HepG2 (cell line): ENCODE data around the gene MEIG1. TPM values are rescaled to one million over a fixed set of nuclear protein-coding genes. Genes with fewer than 3 reads are reported as not detected.
A peak's percentile ranks its signal among the peaks of the same experiment; 100 is the strongest.

Source experiments
- BRF2 ChIP-seq: sonication (generic); formaldehyde crosslinking; IDR thresholded peaks from 2 replicates; pipeline ENCODE4 v1.8.1; 2022; ENCODE audit warnings: mild to moderate bottlenecking, missing genetic modification reagents
- CBFB ChIP-seq: sonication (generic); formaldehyde crosslinking; IDR thresholded peaks from 2 replicates; pipeline ENCODE4 v1.4.0; 2020; ENCODE audit warnings: missing genetic modification reagents
- DMAP1 ChIP-seq: IDR thresholded peaks from 2 replicates; pipeline ENCODE4 v1.6.1; 2016
- ELF1 ChIP-seq: sonication (generic); formaldehyde crosslinking; IDR thresholded peaks from 2 replicates; pipeline ENCODE4 v1.4.0; 2020; ENCODE audit warnings: missing genetic modification reagents
- GLI4 ChIP-seq: sonication (generic); formaldehyde crosslinking; IDR thresholded peaks from 2 replicates; pipeline ENCODE4 v1.5.1; 2020; ENCODE audit warnings: missing genetic modification reagents, mild to moderate bottlenecking, moderate library complexity, borderline replicate concordance
- HDAC2 ChIP-seq: sonication (generic); formaldehyde crosslinking; IDR thresholded peaks from 2 replicates; pipeline ENCODE4 v1.4.0; 2020; ENCODE audit warnings: missing genetic modification reagents
- KAT7 ChIP-seq: IDR thresholded peaks from 2 replicates; pipeline ENCODE4 v1.6.1; 2018; ENCODE audit warnings: borderline replicate concordance, missing compliant biosample characterization
- LCORL ChIP-seq, 2 experiments: fragments of 450-650 bp in 1 of 2; sonication (generic) in 1 of 2; formaldehyde crosslinking in 1 of 2; IDR thresholded peaks; 2 replicates each; pipeline versions ENCODE4 v1.5.0 to v1.6.1; 2017 to 2020; ENCODE audit warnings: antibody characterized with exemption in 1 of 2, missing genetic modification reagents in 1 of 2
- MAF1 ChIP-seq: sonication (generic); formaldehyde crosslinking; IDR thresholded peaks from 2 replicates; pipeline ENCODE4 v1.5.0; 2020; ENCODE audit warnings: missing genetic modification reagents, borderline replicate concordance
- RFX1 ChIP-seq: fragments of 450-650 bp; IDR thresholded peaks from 2 replicates; pipeline ENCODE4 v1.6.1; 2017
- RFX3 ChIP-seq: IDR thresholded peaks from 2 replicates; pipeline ENCODE4 v1.6.1; 2016; ENCODE audit warnings: missing biosample characterization, missing genetic modification reagents
- SATB2 ChIP-seq: sonication (generic); formaldehyde crosslinking; IDR thresholded peaks from 2 replicates; pipeline ENCODE4 v1.5.0; 2020; ENCODE audit warnings: missing genetic modification reagents
- SMAD1 ChIP-seq: sonication (generic); formaldehyde crosslinking; IDR thresholded peaks from 2 replicates; pipeline ENCODE4 v1.4.0; 2020; ENCODE audit warnings: missing genetic modification reagents, low read depth, mild to moderate bottlenecking, borderline replicate concordance
- ZNF512 ChIP-seq: sonication (generic); formaldehyde crosslinking; IDR thresholded peaks from 2 replicates; pipeline ENCODE4 v1.4.0; 2020; ENCODE audit warnings: mild to moderate bottlenecking, missing genetic modification reagents
- polyA plus RNA-seq, 8 experiments: library from polyadenylated mRNA; depleted of rRNA in 3 of 8; stranded (reverse) in 7 of 8; unstranded in 1 of 8; fragments of >200 nt; fragmentation: Illumina TruSeq in 4 of 8; extraction: Trizol in 4 of 8; gene quantifications; 2 replicates each; pipeline versions ENCODE4 v1.2.1 to v1.2.3, GENCODE V29; 2011 to 2016; ENCODE audit warnings: low read depth in 4 of 8, missing spikeins in 1 of 8, mixed read lengths in 1 of 8; ENCODE audit not compliant: insufficient read depth in 1 of 8
- total RNA-seq, 5 experiments: library from RNA; depleted of rRNA; stranded (reverse); fragments of >200 nt; fragmentation: Illumina TruSeq; extraction: Trizol; gene quantifications; 2 replicates each; pipeline ENCODE4 v1.2.3, GENCODE V29; 2016; ENCODE audit warnings: low read depth in 1 of 5
- TF ChIP-seq, protein P1 (sequence below): sonication (generic); formaldehyde crosslinking; IDR thresholded peaks from 2 replicates; pipeline ENCODE4 v1.5.0; 2020; ENCODE audit warnings: mild to moderate bottlenecking, missing genetic modification reagents, borderline replicate concordance
- TF ChIP-seq, protein P2 (sequence below): sonication (generic); formaldehyde crosslinking; IDR thresholded peaks from 2 replicates; pipeline ENCODE4 v1.4.0; 2020; ENCODE audit warnings: missing genetic modification reagents
- TF ChIP-seq, protein P3 (sequence below): sonication (generic); formaldehyde crosslinking; IDR thresholded peaks from 2 replicates; pipeline ENCODE4 v1.4.0; 2020; ENCODE audit warnings: missing genetic modification reagents

Gene MEIG1
- total and polyA plus RNA-seq, 2 of the 13 experiments (the other 11 are each of a cell fraction or from before 2014, with no cell fraction given), result not detected

- TF ChIP-seq, protein P1, sequence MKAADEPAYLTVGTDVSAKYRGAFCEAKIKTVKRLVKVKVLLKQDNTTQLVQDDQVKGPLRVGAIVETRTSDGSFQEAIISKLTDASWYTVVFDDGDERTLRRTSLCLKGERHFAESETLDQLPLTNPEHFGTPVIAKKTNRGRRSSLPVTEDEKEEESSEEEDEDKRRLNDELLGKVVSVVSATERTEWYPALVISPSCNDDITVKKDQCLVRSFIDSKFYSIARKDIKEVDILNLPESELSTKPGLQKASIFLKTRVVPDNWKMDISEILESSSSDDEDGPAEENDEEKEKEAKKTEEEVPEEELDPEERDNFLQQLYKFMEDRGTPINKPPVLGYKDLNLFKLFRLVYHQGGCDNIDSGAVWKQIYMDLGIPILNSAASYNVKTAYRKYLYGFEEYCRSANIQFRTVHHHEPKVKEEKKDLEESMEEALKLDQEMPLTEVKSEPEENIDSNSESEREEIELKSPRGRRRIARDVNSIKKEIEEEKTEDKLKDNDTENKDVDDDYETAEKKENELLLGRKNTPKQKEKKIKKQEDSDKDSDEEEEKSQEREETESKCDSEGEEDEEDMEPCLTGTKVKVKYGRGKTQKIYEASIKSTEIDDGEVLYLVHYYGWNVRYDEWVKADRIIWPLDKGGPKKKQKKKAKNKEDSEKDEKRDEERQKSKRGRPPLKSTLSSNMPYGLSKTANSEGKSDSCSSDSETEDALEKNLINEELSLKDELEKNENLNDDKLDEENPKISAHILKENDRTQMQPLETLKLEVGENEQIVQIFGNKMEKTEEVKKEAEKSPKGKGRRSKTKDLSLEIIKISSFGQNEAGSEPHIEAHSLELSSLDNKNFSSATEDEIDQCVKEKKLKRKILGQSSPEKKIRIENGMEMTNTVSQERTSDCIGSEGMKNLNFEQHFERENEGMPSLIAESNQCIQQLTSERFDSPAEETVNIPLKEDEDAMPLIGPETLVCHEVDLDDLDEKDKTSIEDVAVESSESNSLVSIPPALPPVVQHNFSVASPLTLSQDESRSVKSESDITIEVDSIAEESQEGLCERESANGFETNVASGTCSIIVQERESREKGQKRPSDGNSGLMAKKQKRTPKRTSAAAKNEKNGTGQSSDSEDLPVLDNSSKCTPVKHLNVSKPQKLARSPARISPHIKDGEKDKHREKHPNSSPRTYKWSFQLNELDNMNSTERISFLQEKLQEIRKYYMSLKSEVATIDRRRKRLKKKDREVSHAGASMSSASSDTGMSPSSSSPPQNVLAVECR, result peak; percentile 84; the same call in 1 of the 2 replicates
- peak; percentile 58; the same call in 1 of the 2 replicates for TF ChIP-seq SMAD1
- TF ChIP-seq, protein P2, sequence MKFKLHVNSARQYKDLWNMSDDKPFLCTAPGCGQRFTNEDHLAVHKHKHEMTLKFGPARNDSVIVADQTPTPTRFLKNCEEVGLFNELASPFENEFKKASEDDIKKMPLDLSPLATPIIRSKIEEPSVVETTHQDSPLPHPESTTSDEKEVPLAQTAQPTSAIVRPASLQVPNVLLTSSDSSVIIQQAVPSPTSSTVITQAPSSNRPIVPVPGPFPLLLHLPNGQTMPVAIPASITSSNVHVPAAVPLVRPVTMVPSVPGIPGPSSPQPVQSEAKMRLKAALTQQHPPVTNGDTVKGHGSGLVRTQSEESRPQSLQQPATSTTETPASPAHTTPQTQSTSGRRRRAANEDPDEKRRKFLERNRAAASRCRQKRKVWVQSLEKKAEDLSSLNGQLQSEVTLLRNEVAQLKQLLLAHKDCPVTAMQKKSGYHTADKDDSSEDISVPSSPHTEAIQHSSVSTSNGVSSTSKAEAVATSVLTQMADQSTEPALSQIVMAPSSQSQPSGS (CRISPR knock-in tag), result peak; percentile 25; the same call in 1 of the 2 replicates
- peak; percentile 44; the same call in 1 of the 2 replicates for TF ChIP-seq HDAC2 (CRISPR knock-in tag)
- TF ChIP-seq, protein P3, sequence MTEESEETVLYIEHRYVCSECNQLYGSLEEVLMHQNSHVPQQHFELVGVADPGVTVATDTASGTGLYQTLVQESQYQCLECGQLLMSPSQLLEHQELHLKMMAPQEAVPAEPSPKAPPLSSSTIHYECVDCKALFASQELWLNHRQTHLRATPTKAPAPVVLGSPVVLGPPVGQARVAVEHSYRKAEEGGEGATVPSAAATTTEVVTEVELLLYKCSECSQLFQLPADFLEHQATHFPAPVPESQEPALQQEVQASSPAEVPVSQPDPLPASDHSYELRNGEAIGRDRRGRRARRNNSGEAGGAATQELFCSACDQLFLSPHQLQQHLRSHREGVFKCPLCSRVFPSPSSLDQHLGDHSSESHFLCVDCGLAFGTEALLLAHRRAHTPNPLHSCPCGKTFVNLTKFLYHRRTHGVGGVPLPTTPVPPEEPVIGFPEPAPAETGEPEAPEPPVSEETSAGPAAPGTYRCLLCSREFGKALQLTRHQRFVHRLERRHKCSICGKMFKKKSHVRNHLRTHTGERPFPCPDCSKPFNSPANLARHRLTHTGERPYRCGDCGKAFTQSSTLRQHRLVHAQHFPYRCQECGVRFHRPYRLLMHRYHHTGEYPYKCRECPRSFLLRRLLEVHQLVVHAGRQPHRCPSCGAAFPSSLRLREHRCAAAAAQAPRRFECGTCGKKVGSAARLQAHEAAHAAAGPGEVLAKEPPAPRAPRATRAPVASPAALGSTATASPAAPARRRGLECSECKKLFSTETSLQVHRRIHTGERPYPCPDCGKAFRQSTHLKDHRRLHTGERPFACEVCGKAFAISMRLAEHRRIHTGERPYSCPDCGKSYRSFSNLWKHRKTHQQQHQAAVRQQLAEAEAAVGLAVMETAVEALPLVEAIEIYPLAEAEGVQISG, result peak; percentile 34; the same call in 1 of the 2 replicates
- peak; percentile 63; the same call in 1 of the 2 replicates for TF ChIP-seq DMAP1 (CRISPR knock-in tag)
- TF ChIP-seq RFX1, result peak; percentile 75
- TF ChIP-seq MAF1, result peak; percentile 37; the same call in 1 of the 2 replicates
- no peak for TF ChIP-seq ZNF512 (CRISPR knock-in tag)
- peak; percentile 19; the same call in 1 of the 2 replicates for TF ChIP-seq KAT7
- TF ChIP-seq ELF1 (CRISPR knock-in tag), result peak; percentile 84
- TF ChIP-seq GLI4 (CRISPR knock-in tag), result 0 out of 2 replicates have a peak, but pooled peaks have one; percentile 25
- TF ChIP-seq BRF2, result peak; percentile 64; the same call in 1 of the 2 replicates
- TF ChIP-seq SATB2 (CRISPR knock-in tag), result peak; percentile 39; the same call in 1 of the 2 replicates
- no peak for TF ChIP-seq LCORL (IDR thresholded peaks at IDR 0.05)
- TF ChIP-seq LCORL (CRISPR knock-in tag; IDR thresholded peaks at IDR 0.05), result peak; percentile 53
- peak; percentile 80 for TF ChIP-seq RFX3
- peak; percentile 24; the same call in 1 of the 2 replicates for TF ChIP-seq CBFB
These were observed at the start of gene MEIG1 (continued) for GRCh38 chr10:14959221-14960057.
